Prostate gland (tissue), 2 donors: ENCODE data around the gene YBX3. TPM values are rescaled to one million over a fixed set of nuclear protein-coding genes. Genes with fewer than 3 reads are reported as not detected.

ENCODE experiments used
- DNase-seq: peaks from one replicate; pipeline ENCODE4 v3.0.0-alpha.2; 2019; ENCODE audit warnings: low spot score
- H3K27ac ChIP-seq, 2 donors: fragments of 200-600 bp; sonication (generic); 2 replicates each; pipeline ENCODE4 v1.5.1; 2017 to 2019
- H3K27me3 ChIP-seq: fragments of 200-600 bp; sonication (generic); replicated peaks from 2 replicates; pipeline ENCODE4 v1.5.1; 2019; ENCODE audit not compliant: insufficient read depth
- H3K36me3 ChIP-seq, 2 donors: fragments of 200-600 bp; sonication (generic); 1 replicate in 1 of 2; 2 replicates in 1 of 2; pipeline versions ENCODE4 v1.5.1 to v1.8.1; 2017 to 2019
- H3K4me1 ChIP-seq: fragments of 200-600 bp; sonication (generic); replicated peaks from 2 replicates; pipeline ENCODE4 v1.5.1; 2019
- H3K4me3 ChIP-seq, 2 donors: fragments of 200-600 bp; sonication (generic); 2 replicates each; pipeline ENCODE4 v1.5.1; 2017 to 2019
- H3K9me3 ChIP-seq: fragments of 200-600 bp; sonication (generic); 2 replicates; pipeline ENCODE4 v1.5.1; 2017
- POLR2A ChIP-seq: fragments of 450-650 bp; IDR thresholded peaks from one replicate; pipeline ENCODE4 v1.6.1; 2016; ENCODE audit warnings: antibody characterized with exemption, mild to moderate bottlenecking
- POLR2AphosphoS5 ChIP-seq: sonication (generic); formaldehyde crosslinking; IDR thresholded peaks from one replicate; pipeline ENCODE4 v1.6.1; 2017; ENCODE audit warnings: antibody characterized with exemption
- WGBS: methylation state at CpG from one replicate; pipeline ENCODE4 v1.1.5; 2018; 5-methylcytosine and 5-hydroxymethylcytosine counted together
- intact Hi-C: fragments of 100-400 bp; cut with DNase I; formaldehyde crosslinking; loops from one replicate; pipeline ENCODE4 v1.14.2; 2022
- total RNA-seq, 2 donors: library from RNA; depleted of rRNA; stranded (reverse); fragments of >200 nt; gene quantifications; one replicate each; pipeline ENCODE4 v1.1.0, GENCODE V29; 2016
- TF ChIP-seq, protein P1 (sequence below), 4 experiments: fragments of 200-600 bp in 2 of 4; fragments of 450-650 bp in 2 of 4; sonication (generic) in 2 of 4; IDR thresholded peaks; 1 replicate in 3 of 4; 2 replicates in 1 of 4; pipeline ENCODE4 v1.5.1; 2016 to 2019; ENCODE audit warnings: antibody characterized with exemption in 4 of 4, mild to moderate bottlenecking in 2 of 4, moderate library complexity in 2 of 4

Gene YBX3
- total RNA-seq, 2 donors from 2014 or later = 197 to 358 TPM

- TF ChIP-seq POLR2A = no peak
- TF ChIP-seq, protein P1, sequence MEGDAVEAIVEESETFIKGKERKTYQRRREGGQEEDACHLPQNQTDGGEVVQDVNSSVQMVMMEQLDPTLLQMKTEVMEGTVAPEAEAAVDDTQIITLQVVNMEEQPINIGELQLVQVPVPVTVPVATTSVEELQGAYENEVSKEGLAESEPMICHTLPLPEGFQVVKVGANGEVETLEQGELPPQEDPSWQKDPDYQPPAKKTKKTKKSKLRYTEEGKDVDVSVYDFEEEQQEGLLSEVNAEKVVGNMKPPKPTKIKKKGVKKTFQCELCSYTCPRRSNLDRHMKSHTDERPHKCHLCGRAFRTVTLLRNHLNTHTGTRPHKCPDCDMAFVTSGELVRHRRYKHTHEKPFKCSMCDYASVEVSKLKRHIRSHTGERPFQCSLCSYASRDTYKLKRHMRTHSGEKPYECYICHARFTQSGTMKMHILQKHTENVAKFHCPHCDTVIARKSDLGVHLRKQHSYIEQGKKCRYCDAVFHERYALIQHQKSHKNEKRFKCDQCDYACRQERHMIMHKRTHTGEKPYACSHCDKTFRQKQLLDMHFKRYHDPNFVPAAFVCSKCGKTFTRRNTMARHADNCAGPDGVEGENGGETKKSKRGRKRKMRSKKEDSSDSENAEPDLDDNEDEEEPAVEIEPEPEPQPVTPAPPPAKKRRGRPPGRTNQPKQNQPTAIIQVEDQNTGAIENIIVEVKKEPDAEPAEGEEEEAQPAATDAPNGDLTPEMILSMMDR (IDR thresholded peaks at IDR 0.05) = no peak
- TF ChIP-seq POLR2AphosphoS5 = no peak
- DNase-seq = no peak
- intact Hi-C loops = no loop called here
- no peak overlapping the region for H3K4me3 ChIP-seq
- 88% methylated on average over 6 of the region's 6 CpGs for WGBS
- H3K9me3 ChIP-seq = no peaks in the 10 kb centered on the region
- H3K4me1 ChIP-seq = peaks cover 16% of the 10 kb centered on the region
- peaks cover 0 to 4% of the 10 kb centered on the region in 2 donors for H3K36me3 ChIP-seq
- peak overlapping the region; percentile 69 to 98 for H3K27ac ChIP-seq
- no peaks in the 10 kb centered on the region for H3K27me3 ChIP-seq
These were observed 7.6 kb downstream of the YBX3 start for GRCh38 chr12:10715491-10715890.

DNA sequence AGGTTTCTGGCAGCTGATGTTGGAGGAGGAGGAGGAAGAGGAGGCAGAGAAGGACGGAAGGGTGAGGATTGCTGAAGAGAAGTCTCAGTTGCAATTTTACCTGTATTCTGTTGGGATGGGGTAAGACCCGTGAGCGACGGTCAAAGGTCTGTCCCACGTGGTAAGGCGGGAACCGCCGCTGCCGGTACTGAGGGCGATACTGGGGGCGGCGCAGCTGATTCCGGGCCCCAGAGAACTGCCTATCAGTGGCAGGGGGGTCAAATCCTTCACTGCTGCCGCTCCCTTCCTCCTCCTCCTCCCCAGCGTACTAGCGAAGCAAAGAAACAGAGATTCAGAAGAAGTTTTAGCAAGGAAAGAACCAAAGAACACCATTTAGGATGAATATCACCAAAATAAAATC is 13.3 kb downstream of the YBX3 start:
- TF ChIP-seq, protein P1 (IDR thresholded peaks at IDR 0.05) = no peak
- Histone ChIP-seq H3K27ac (no peak overlapping the region), H3K36me3 (peaks cover 0 to 7% of the 10 kb centered on the region in 2 donors), H3K9me3 (no peaks in the 10 kb centered on the region), H3K27me3 (no peaks in the 10 kb centered on the region), H3K4me3 (no peak overlapping the region), H3K4me1 (no peaks in the 10 kb centered on the region)
- intact Hi-C loops = no loop called here
- 97% methylated on average over 16 of the region's 16 CpGs for WGBS
- no peak for DNase-seq

GRCh38 chr12:10708862-10709261 is 14.3 kb downstream of the YBX3 start:
- Histone ChIP-seq H3K27ac (no peak overlapping the region), H3K27me3 (no peaks in the 10 kb centered on the region), H3K36me3 (peaks cover 0 to 7% of the 10 kb centered on the region in 2 donors), H3K4me3 (no peak overlapping the region), H3K9me3 (no peaks in the 10 kb centered on the region), H3K4me1 (no peaks in the 10 kb centered on the region)
- 72% methylated on average over 4 of the region's 4 CpGs for WGBS
- intact Hi-C loops = no loop called here
- TF ChIP-seq, protein P1 (IDR thresholded peaks at IDR 0.05) = no peak
- no peak for TF ChIP-seq POLR2AphosphoS5
- TF ChIP-seq POLR2A = no peak
- no peak for DNase-seq

DNA sequence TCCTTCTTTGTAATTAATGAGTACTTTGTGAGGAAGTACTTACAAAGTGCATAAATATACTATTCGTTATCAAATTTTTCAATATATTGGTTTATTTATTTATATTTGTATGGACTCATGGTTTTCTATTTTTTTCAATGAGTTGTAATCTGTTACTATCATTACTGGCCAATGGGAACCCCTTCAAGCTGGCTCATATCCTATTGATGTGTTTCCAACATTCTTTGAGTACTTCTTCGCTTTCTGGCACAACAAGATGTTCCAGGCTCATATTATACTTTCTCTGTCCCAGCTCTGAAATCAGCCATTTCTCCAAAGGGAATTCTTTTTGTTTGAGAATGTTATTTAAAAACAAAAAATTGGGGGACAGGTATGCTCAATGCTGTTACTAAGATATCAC is 17.5 kb downstream of the YBX3 start:
- H3K4me1 ChIP-seq = no peaks in the 10 kb centered on the region
- 43% methylated on average over 2 of the region's 2 CpGs for WGBS
- H3K27ac ChIP-seq = peak overlapping the region in 1 of 2 donors; percentile 3
- no peak overlapping the region for H3K4me3 ChIP-seq
- H3K36me3 ChIP-seq = peaks cover 3 to 5% of the 10 kb centered on the region in 2 donors
- TF ChIP-seq POLR2A = no peak
- no peak for TF ChIP-seq POLR2AphosphoS5
- TF ChIP-seq, protein P1 (IDR thresholded peaks at IDR 0.05) = no peak
- no peak for DNase-seq
- H3K9me3 ChIP-seq = no peaks in the 10 kb centered on the region
- intact Hi-C loops = no loop called here
- H3K27me3 ChIP-seq = no peaks in the 10 kb centered on the region

GRCh38 chr12:10701843-10702242 is 21.3 kb downstream of the YBX3 start:
- intact Hi-C loops = no loop called here

More at GRCh38 chr12:10701843-10702242, 21.3 kb downstream of the YBX3 start:
- Histone ChIP-seq H3K4me3 (no peak overlapping the region), H3K27me3 (no peaks in the 10 kb centered on the region), H3K27ac (no peak overlapping the region), H3K9me3 (no peaks in the 10 kb centered on the region), H3K4me1 (no peaks in the 10 kb centered on the region), H3K36me3 (peaks cover 0 to 5% of the 10 kb centered on the region in 2 donors)
- 92% methylated on average over 14 of the region's 14 CpGs for WGBS
- no peak for TF ChIP-seq POLR2A
- TF ChIP-seq, protein P1 (IDR thresholded peaks at IDR 0.05) = no peak
- TF ChIP-seq POLR2AphosphoS5 = no peak
- DNase-seq = no peak
